Psoas muscle (tissue), 8 donors: ENCODE results near the gene STAG3. TPM values are rescaled to one million over a fixed set of nuclear protein-coding genes. Genes with fewer than 3 reads are reported as not detected.
"Not testable (repeated sequence)": the region's sequence is repeated elsewhere in the genome, so short reads cannot be mapped to it uniquely, and the experiment has no call there.

Source experiments
- ATAC-seq, 4 donors: fragments of 200-7000 bp; cut with Tn5 transposase; one replicate each; pipeline ENCODE4 v1.9.1; 2020; ENCODE audit warnings: moderate library complexity in 3 of 4, mild to moderate bottlenecking in 2 of 4
- DNase-seq, 2 donors: peaks; one replicate each; pipeline ENCODE4 v3.0.0-alpha.2; 2020
- H3K27ac ChIP-seq: fragments of 200-600 bp; one replicate; pipeline ENCODE4 v1.8.0; 2022
- H3K27me3 ChIP-seq, 3 donors: fragments of 200-600 bp in 1 of 3; one replicate each; pipeline versions ENCODE4 v1.6.1 to v1.8.0; 2013 to 2022; ENCODE audit warnings: low read length in 2 of 3, mild to moderate bottlenecking in 2 of 3, moderate library complexity in 1 of 3; ENCODE audit not compliant: insufficient read depth in 3 of 3
- H3K36me3 ChIP-seq, 2 donors: fragments of 200-600 bp in 1 of 2; one replicate each; pipeline versions ENCODE4 v1.6.1 to v1.8.0; 2013 to 2022; ENCODE audit warnings: low read depth in 1 of 2, mild to moderate bottlenecking in 1 of 2, moderate library complexity in 1 of 2; ENCODE audit not compliant: insufficient read depth in 1 of 2
- H3K4me1 ChIP-seq: fragments of 200-600 bp; one replicate; pipeline ENCODE4 v1.8.0; 2022
- H3K4me3 ChIP-seq: fragments of 200-600 bp; one replicate; pipeline ENCODE4 v1.8.0; 2022; ENCODE audit warnings: mild to moderate bottlenecking
- H3K9me3 ChIP-seq: fragments of 200-600 bp; one replicate; pipeline ENCODE4 v1.8.0; 2022
- WGBS, 3 donors: extraction: QIAGEN DNeasy Blood & Tissue Kit; methylation state at CpG; one replicate each; pipeline versions ENCODE4 v1.1.6 to v1.1.7; 2013; 5-methylcytosine and 5-hydroxymethylcytosine counted together
- intact Hi-C, 2 donors: fragments of 100-400 bp; cut with DNase I; formaldehyde crosslinking; loops; one replicate each; pipeline versions ENCODE4 v1.11.0 to v1.14.2; 2022
- polyA plus RNA-seq, 3 donors: library from polyadenylated mRNA; stranded (reverse); fragments of 200-250 nt; gene quantifications; one replicate each; pipeline ENCODE4 v1.2.3, GENCODE V29; 2013
- total RNA-seq, 4 donors: library from RNA; stranded (reverse); fragmentation: NEBNext Ultra II Directional in 2 of 4; extraction: Animal tissue kit (Norgen Biotek cat#: 25700) in 2 of 4; gene quantifications; one replicate each; pipeline versions ENCODE4 v1.2.1 to v1.2.4, GENCODE V29; 2021 to 2023
- TF ChIP-seq, protein P1 (sequence below): fragments of 200-600 bp; IDR thresholded peaks from one replicate; pipeline ENCODE4 v1.8.0; 2022; ENCODE audit warnings: antibody characterized with exemption
- donor health status: healthy with polysubstance abuse.
- donor health status: DM: no; HTN: no; CAD: no; lungs with moderate emphysema.
- donor health status: Bipolar disorder and iron deficiency.
- donor health status: healthy.
- donor health status: DM: yes; HTN: yes; CAD: no.
- donor health status: DM: no; HTN: no; CAD: no.
- donor health status: DM: no; HTN: no; CAD: no.
- donor health status: DM: yes; HTN: yes; CAD: no.

The STAG3 gene
- total and polyA plus RNA-seq, 7 donors: 0.18 to 0.86 (median 0.50) TPM

DNA sequence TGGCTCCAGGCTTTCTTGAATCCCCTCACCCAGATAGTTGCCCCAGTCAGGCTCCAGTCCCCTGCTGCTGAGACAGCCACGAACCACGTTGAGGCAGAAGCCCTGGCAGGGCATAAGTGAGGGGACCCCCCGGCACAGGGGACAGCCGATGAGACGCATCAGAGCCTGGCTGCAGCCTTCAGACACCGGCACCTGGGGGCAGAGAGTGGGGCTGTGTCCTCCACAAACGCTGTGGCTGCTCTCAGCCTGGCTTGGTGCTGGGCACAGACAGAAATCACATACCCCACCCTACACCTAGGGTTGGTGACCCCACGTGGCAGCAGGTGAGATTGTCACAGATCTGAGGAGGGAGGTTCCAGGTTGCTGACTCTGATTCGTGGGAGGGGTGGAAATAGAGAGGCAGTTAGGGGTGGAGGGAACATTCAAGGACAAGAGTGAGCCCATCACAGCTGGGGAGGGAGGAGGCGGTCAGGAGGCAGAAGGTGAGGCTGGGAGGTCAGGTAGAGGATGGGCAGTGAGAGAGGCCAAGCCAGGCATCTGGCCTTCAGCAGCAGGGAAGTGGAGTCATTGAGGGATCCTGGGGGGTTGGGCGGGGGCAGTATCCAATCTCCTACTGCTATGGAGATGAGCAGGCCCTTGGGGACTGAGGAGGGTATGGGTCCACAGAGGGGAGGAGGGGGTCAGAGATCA, 3.8 kb upstream of the STAG3 start:
- no peak overlapping the region for H3K4me3 ChIP-seq
- peaks cover 6% of the 10 kb centered on the region for H3K4me1 ChIP-seq
- H3K27ac ChIP-seq: no peak overlapping the region
- intact Hi-C loops: no loop called here
- DNase-seq (no peak), ATAC-seq (no peak)
- no peaks in the 10 kb centered on the region for H3K36me3 ChIP-seq
- WGBS, 3 donors: 87 to 91% (median 88%) methylated on average over 11 of the region's 11 CpGs
- H3K27me3 ChIP-seq: peaks cover 0 to 39% (median 8%) of the 10 kb centered on the region in 3 donors
- TF ChIP-seq, protein P1, sequence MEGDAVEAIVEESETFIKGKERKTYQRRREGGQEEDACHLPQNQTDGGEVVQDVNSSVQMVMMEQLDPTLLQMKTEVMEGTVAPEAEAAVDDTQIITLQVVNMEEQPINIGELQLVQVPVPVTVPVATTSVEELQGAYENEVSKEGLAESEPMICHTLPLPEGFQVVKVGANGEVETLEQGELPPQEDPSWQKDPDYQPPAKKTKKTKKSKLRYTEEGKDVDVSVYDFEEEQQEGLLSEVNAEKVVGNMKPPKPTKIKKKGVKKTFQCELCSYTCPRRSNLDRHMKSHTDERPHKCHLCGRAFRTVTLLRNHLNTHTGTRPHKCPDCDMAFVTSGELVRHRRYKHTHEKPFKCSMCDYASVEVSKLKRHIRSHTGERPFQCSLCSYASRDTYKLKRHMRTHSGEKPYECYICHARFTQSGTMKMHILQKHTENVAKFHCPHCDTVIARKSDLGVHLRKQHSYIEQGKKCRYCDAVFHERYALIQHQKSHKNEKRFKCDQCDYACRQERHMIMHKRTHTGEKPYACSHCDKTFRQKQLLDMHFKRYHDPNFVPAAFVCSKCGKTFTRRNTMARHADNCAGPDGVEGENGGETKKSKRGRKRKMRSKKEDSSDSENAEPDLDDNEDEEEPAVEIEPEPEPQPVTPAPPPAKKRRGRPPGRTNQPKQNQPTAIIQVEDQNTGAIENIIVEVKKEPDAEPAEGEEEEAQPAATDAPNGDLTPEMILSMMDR: no peak
- no peaks in the 10 kb centered on the region for H3K9me3 ChIP-seq

DNA sequence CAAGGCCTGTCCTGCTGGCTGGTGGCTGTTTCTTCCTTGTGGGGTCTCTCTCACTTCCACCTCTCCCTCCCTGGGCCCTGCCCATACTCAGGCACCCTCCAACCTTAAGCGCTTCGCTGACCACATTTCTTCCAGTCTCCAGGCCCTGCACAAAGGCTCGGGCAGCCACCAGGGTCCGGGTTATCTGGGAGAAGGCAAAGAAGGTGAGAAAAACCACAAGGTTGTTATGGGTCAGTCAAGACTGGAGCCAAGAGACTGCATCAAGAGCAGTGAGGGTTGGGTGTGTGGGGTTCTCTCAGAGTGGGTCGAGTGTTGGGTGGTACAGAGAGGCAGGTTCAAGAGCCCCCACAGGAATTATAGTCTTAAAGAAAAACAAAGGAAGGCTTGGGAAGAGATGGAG, 3.1 kb upstream of the STAG3 start:
- DNase-seq (no peak), ATAC-seq (no peak)
- Histone ChIP-seq H3K27ac (no peak overlapping the region), H3K27me3 (peaks cover 0 to 39% (median 8%) of the 10 kb centered on the region in 3 donors), H3K36me3 (no peaks in the 10 kb centered on the region), H3K9me3 (no peaks in the 10 kb centered on the region), H3K4me3 (no peak overlapping the region), H3K4me1 (peaks cover 6% of the 10 kb centered on the region)
- TF ChIP-seq, protein P1: no peak
- intact Hi-C loops: no loop called here
- 84 to 90% (median 89%) methylated on average over 5 of the region's 5 CpGs for WGBS, 3 donors

DNA sequence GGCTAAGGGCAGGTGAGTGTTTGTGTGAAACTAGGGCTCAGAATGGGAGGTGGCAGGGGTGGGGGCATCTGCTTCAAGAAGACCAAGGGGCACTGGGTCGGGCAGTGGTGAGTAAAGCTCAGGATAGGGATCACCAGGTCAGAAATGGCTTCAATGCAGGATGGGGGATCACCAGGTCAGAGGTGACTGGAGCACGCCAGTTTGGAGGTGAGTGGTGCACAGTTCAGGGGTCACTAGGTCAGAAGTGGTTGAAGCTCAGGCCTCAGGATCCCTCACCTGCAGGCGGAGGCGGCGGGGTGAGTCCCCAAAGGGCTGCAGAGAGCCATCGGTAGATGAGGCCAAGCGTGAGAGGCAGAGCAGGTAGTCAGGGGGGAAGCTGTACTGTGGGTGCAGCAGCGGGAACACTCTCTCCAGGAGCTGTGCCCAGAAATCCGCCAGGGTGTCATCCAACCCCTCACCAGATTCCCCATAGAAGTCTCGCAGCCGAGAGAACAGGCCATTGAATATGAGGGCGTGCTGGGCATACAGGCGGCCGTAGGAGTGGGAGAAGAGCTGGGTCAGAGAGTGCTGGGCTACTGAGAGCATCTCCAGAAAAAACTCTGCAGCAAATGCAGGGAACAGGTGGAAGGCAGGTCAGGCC, 2.3 kb upstream of the STAG3 start:
- intact Hi-C loops: no loop called here
- TF ChIP-seq, protein P1: no peak
- H3K9me3 ChIP-seq: no peaks in the 10 kb centered on the region
- 86 to 93% (median 92%) methylated on average over 14 of the region's 14 CpGs for WGBS, 3 donors
- ATAC-seq (no peak), DNase-seq (no peak)
- no peak overlapping the region for H3K27ac ChIP-seq
- no peaks in the 10 kb centered on the region for H3K36me3 ChIP-seq
- peaks cover 6% of the 10 kb centered on the region for H3K4me1 ChIP-seq
- peaks cover 0 to 36% (median 9%) of the 10 kb centered on the region in 3 donors for H3K27me3 ChIP-seq
- no peak overlapping the region for H3K4me3 ChIP-seq

DNA sequence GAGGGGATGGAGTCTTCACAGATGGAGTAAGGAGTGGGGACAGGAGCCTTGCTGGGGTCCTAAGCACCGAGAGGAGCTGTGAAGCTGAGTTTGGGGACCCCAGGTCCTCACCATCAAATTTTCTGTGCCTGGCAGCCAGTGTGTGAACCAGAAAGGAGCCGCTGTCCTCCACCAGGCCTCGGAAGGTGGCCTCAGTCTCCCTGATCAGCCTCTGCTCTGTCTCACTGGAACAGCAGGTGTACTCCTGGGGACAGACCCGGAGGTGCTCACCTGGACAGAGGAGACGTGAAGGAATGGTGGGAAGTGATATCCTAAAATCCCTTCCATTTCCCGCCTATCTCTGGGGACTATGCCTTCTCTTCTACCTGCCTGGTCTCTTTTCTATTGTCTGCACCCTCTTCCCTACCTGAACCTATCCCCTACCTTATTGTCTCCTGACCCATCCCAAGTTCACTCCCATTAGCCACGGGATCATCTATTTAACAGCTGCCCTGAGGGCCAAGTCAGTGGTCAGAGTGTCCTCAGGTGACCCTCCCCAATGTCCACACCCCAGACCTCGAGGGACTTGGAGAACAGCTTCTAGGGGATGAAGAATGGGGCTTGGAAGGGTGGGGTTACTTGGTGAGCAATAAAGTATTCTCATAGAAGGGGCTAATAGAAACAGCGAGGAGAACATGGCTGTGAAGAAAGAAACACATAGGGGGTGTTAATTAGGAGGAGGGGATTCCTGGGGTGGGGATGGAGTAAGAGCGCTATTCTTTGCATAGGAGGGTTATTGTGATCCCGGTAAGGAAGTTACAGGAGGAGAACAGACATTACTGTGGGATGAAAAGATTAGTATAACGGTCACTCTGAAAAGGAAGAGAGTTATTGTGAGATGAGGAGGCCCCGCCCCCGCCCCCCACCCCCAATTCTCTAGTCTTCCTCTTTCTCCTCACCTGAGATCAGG, 1.3 kb upstream of the STAG3 start:
- Histone ChIP-seq H3K9me3 (no peaks in the 10 kb centered on the region), H3K4me1 (peaks cover 6% of the 10 kb centered on the region), H3K27ac (no peak overlapping the region), H3K27me3 (peaks cover 0 to 31% (median 7%) of the 10 kb centered on the region in 3 donors), H3K4me3 (peak overlapping the region; percentile 64), H3K36me3 (no peaks in the 10 kb centered on the region)
- intact Hi-C loops: no loop called here
- DNase-seq (no peak), ATAC-seq (no peak)
- 48 to 52% (median 48%) methylated on average over 14 of the region's 14 CpGs for WGBS, 3 donors
- TF ChIP-seq, protein P1: no peak

DNA sequence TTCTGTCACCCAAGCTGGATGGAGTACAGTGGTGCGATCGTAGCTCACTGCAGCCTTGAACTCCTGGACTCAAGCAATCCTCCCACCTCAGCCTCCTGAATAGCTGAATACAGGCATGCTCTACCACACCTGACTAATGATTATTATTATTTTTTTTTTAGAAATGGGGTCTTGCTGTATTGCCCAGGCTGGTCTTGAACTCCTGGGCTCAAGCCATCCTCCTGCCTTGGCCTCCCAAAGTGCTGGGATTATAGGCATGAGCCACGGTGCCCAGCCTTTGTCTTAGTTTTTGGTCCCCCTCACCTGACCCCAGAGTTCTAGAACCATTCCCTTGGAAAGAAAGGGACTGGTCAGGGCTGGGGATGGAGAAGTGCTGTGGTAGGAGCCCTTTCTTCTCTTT, 2.4 kb downstream of the STAG3 start:
- not testable (repeated sequence) for H3K4me3 ChIP-seq
- WGBS, 3 donors: 86 to 100% (median 94%) methylated on average over 3 of the region's 3 CpGs

DNA sequence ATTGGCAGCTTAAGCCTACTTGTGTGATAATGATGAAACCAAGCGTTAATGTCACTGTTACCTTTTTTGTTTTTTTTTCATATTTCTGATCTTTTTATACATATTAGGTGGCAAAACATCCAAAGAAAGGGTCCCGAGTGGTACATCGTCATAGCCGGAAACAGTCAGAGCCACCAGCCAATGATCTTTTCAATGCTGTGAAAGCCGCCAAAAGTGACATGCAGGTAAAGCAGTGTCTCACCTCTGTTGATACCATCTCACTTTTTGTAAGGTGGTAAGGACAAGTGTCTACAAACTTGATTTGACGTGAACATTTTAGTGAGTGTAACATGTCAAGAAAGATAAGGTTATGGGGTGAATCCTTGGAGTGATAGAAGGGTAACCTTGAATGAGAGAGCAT, 4.9 kb downstream of the STAG3 start:
- ATAC-seq, H3K4me3 ChIP-seq, H3K9me3 ChIP-seq, H3K4me1 ChIP-seq, DNase-seq, H3K27ac ChIP-seq, intact Hi-C loops, H3K36me3 ChIP-seq: not testable (repeated sequence)
- 77 to 84% (median 82%) methylated on average over 6 of the region's 6 CpGs for WGBS, 3 donors
- peaks cover 0 to 11% (median 3%) of the 10 kb centered on the region in 3 donors for H3K27me3 ChIP-seq

More for the DNA sequence above, 2.4 kb downstream of the STAG3 start:
- intact Hi-C loops, H3K27ac ChIP-seq, H3K9me3 ChIP-seq, ATAC-seq, H3K36me3 ChIP-seq, H3K4me1 ChIP-seq, DNase-seq: not testable (repeated sequence)
- H3K27me3 ChIP-seq: peaks cover 0 to 11% (median 3%) of the 10 kb centered on the region in 3 donors

DNA sequence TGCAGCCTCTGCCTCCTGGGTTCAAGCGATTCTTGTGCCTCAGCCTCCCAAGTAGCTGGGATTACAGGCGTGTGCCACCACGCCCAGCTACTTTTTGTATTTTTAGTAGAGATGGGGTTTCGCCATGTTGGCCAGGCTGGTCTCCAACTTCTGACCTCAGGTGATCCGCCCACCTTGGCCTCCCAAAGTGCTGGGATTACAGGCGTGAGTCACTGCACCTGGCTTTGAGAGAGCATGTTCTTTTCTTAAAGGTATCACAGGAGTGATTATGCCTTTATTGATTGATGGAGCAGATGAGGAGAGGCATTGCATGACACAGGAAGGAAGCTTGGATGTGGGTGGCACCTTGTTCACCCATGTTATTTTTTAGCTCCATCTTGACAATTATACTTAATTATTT, 5.4 kb downstream of the STAG3 start:
- intact Hi-C loops, H3K4me1 ChIP-seq, DNase-seq, H3K4me3 ChIP-seq, ATAC-seq, H3K9me3 ChIP-seq, H3K36me3 ChIP-seq, H3K27ac ChIP-seq: not testable (repeated sequence)
- 84 to 93% (median 89%) methylated on average over 6 of the region's 6 CpGs for WGBS, 3 donors
- H3K27me3 ChIP-seq: peaks cover 0 to 11% (median 3%) of the 10 kb centered on the region in 3 donors
